Medulla oblongata (tissue), 1 donor: ENCODE data around the gene STUM.
"Not testable (repeated sequence)": the region's sequence is repeated elsewhere in the genome, so short reads cannot be mapped to it uniquely, and the experiment has no call there.

Source experiments
- DNase-seq: peaks from one replicate; pipeline ENCODE4 v3.0.0-alpha.2; 2015; ENCODE audit errors: extremely low spot score

The STUM gene

DNA sequence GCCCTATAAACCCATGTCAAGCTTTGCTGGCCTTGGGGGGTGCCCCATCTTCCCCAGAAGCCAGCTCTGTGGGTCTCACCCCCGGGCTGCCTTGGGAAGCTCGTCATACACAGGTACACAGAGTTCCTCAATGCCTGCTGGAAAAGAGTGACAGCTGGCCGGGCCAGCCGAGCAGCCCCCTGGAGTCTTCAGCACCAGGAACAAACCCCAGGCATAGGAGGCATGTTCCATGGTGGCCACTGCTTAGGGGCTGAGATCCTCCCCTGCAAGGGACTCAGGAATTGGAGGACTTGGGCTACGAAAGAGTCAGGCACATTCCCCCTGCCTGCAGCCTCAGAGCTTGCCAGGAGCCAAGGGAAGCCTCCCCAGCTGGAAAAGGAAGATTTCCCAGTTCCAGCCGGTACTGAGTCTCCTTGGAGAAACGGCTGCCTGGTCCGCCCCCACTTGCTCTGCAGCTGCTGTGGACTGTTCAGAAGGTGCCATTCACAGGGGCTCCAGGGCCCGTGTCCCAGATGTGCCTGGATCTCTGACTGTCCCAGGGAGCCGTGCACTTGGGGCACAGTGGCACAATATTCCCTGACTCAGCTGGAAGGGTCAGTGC, 89.5 kb downstream of the STUM start:
- no peak for DNase-seq

DNA sequence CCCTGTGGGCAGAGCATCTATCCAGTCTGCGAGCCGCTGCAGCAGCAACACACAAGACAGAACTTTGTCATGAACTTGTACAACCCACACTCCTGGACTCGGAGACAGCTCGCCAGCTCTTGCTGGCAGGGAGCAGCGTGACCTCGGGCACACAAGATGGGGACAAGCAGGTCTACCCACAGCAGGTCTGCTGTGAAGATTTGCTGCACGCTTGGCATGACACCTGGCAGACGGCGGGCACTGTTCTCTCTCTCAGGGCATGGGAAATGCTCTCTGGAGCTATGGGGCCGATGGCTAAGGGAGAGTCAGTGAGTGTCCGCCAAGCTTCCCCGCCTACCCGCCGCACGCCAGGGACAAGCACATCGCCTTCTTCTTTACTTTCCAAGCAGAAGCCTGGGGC, 90.0 kb downstream of the STUM start:
- no peak for DNase-seq

DNA sequence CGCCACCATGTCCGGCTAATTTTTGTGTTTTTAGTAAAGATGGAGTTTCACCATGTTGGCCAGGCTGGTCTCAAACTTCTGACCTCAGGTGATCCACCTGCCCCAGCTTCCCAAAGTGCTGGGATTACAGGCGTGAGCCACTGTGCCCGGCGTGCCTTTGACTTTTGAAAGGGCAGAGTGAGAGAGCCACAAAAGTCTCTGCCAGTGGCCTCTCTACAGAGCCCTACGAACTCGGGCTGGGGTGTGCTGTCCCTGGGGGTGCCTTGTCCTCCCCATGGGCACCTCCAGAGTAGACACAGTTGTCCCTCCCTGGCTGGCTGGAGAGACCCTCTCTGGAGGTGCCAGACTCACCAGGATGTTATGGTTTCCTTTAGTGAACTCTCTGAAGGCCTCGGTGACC, 90.6 kb downstream of the STUM start:
- DNase-seq: not testable (repeated sequence)

DNA sequence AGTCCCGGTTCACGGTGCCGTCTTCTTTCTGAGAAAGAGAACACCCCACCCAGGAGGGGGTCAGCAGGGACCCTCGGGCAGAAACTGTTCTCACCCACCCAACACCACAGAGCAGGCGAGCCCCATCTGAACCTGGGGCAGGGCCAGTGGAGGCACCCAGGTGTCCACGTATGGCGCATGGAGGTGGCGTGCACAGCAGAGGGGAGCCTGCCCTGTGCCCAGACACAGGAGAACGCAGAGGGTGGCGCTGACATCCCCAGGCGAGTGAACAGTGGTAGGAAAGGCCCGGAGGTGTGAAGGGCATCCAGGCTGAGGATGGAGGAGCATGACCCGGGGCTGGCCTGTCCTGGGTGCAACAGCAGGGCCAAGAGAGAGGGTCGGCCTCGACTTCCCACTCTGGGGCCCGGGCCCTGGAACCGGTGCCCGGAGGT, 91.1 kb downstream of the STUM start:
- no peak for DNase-seq

- peak; percentile 7 for DNase-seq
Observed at GRCh38 chr1:226640321-226641136, 92.0 kb downstream of the STUM start.

- DNase-seq: no peak
Observed at GRCh38 chr1:226641671-226642231, 93.2 kb downstream of the STUM start.

DNA sequence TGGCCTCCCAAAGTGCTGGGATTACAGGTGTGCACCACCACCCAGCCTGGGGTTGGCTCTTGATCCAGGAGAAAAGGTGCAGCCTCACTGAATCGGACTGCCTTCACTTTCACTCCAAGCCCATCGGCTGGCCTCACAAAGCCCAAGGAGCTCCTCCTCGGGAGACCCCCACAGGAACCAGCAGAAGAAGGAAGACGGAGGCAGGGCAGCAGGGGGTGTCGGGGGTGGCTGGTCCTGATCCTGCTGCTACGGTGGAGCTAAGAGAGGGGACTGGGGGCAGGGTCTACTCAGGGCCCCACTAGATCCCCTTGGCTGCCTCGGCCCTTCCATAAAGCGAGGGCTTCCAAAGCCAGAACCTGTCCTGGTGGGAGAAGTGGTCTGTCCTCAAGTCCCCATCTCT, 93.9 kb downstream of the STUM start:
- DNase-seq: no peak

GRCh38 chr1:226643177-226643576, 94.6 kb downstream of the STUM start:
- no peak for DNase-seq

DNA sequence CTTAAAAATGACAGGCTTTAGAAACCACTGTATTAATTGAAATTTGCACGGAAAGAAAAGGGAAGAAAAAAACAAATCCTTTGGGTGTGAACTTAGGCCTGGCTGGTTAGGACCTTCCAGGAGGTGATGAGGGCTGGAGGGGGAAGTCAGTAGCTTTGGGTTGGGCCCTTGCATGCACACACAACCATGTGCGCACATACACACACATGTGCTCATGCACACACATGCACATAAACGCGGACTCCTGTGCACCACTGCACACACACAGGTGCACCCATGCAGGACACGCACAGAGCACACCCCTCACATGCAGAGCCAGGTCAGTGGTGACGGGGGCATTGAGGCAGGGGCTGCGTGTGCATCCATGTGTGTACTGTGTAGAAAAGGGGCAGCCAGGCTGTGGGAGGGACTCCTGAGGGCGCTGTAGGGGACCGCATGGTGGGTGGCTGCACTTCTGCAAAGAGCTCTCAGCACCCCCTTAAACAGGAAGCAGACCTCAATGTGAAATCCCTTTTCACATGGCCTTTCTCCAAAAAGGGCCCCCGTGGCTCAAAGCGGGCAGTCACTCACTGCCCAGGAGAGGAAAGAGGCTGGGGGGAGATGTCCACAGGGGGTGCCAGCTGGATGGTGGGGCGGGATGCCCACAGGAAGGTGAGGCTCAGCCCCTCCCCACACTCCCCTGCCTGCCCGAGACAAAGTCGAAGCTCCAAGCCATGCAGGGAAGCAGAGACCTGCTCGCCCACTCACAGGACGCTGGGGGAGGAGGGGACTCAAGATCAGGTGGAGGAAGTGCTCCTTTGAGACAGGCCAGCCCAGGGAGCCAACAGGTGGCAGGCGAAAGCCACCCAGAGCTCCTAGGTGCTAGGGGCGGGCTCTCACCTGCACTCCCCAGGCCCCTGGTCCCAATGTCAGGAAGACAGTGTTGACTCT, 95.3 kb downstream of the STUM start:
- no peak for DNase-seq

DNA sequence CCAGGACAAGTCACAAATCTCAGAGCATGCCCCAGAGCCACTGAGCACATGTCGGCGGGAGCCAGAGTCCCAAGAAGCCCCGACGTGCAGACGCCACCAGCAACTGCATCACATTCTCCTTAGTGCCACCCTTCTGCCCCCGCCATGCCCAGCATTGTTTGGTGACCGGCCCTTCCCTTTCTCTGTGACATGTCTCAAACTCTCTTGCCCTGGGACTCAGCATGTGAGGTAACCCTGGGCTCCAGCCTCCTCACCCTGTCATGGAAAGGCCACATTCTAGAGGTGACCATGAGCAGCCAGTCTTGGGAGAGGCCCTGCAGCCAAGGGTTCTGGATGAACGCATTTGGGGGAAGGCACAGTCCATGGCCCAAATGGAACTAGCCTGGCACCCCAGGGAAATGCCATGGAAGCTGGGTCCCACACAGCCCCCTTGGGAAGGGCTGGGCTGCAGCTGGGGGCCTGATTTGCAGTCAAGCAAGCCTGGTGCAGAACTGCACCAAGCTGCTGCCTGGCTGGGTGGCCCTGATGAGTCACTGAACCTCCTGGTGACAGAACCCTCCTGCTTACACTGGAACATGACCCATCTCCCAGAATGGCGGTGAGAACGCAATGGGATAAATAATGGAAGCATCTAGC, 96.1 kb downstream of the STUM start:
- no peak for DNase-seq

DNA sequence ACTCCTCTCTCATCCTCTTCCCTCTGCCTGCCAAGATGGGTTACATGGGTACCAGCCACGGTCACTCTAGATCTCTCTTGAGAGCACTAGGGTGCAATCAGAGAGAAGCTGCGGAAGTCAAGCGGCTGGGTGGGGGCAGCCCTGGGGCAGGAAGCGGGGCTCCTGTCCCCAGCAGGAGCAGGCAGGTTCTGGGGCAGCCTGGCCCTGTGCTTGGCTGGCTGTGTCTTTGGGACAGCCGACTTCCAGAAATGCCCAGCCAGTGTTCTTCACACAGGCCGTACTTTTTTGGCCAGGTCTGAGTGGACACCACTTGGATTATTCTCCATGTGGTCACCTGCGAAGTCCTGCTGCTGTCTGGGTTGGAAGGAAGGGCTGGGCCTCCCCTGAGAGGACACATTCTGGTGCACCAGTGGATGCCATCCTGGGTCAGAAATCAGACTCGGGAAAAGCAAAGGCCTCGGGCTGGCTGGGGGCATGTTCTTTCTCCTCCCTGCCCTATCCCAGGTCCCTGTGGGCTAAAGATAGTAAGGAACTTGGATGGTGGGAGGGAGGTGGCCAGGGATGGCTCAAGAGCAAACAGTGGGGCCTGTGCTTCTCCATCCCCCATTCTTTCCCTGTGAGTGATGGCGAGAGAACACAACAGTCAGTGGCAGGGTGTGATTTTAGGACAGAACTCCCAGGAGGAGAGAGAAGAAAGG, 96.9 kb downstream of the STUM start:
- no peak for DNase-seq

DNA sequence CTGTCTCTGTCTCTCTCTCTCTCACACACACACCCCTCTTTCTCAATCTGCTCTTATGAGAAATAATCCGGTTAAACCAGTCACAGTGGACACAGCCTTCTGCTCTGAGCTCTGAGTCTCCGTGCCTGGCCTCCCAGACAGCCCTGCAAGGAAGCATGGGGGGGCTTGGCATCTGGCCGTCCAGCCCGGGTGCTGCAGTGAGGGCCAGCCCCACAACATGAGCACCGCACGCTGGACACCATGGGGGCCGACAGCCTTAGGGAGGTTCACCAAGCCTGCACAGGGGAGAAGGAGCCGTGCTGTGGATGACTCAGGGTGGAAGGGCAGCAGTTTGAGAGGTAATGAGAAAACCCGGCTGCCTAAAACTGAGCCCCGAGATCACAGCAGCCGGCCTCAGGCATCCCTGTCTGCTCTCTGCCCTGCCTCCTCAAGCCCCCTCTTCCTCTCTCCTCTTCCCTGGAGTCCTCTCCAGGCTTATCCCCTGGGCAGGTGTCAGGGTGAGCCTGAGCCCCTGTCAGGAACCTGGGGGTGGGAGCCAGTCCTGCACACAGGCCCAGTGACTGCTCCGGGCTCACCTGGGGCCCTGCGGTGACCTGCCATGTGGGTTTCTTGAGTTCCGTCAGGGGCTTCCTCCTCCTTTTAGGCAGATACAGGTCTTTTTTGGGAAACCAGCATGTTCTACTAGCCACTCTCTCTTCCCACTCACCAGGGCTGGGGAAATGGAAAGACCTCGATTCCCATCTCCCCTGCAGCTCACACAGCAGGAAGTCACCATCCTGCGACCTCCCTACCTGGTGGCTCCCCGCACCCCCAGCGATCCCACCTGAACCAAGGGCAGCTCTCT, 97.7 kb downstream of the STUM start:
- no peak for DNase-seq

DNA sequence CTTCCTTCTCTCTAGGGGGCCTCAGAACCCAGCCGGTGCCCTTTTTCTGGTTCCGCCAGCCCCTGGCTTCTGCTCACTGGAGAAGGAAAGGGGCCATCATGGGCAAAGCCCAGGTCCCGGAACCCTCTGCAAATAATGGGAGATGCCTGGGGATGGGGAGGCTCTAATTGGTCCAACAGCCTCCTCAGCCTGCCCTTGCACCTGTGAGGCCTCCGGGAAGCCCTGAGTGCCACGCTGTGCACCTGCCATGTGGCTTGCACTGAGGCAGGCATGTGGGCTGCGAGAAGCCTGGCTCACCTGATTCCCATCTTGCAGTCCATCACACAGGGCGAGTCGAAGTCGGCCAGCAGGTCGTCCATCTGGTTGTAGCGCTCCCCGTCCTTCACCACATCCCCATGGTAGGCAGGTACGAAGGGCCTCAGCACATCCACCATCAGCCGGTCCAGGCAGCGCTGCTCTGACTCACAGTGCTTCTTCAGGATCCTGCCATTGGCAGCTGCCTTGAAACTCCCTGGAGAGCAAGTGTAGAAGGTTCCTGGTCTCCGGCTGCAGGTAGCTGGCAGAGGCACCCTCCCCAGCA, 98.4 kb downstream of the STUM start:
- DNase-seq: no peak

- DNase-seq: no peak
Observed at GRCh38 chr1:226647719-226648118, 99.2 kb downstream of the STUM start.

- no peak for DNase-seq
Observed at GRCh38 chr1:226648421-226648820, 99.9 kb downstream of the STUM start.

DNA sequence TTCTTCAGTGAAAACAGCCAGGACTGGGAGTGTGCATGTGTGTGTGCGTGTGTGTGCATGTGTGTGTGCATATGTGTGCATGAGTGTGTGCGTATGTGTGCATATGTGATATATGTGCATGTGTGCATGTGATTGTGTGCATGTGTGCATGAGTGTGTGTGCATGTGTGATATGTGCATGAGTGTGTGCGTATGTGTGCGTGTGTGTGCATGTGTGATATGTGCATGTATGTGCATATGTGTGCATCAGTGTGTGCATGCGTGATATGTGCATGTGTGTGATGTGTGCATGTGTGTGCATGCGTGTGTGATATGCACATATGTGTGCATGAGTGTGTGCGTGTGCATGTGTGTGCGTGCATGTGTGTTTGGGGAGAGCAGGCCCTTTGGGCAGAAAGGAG, 100.7 kb downstream of the STUM start:
- no peak for DNase-seq

DNA sequence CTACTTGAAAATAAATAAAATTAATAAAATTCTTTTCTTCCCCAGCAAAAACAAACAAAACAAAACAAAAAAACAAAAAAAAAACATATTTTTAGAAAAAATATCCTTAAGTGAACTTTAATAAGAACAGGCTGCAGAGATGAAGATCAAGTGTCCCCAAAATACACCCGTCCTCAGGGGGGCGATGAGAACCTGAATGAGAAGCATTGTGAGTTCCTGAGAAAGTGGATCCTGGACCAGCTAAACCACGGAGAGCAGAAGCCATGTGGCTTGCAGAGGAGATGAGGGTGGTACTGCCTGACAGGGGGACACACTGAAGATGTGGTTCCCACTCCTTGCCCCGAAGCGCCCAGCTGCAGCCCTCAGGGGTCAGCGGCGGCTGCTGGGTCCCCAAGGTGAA, 101.2 kb downstream of the STUM start:
- no peak for DNase-seq

DNA sequence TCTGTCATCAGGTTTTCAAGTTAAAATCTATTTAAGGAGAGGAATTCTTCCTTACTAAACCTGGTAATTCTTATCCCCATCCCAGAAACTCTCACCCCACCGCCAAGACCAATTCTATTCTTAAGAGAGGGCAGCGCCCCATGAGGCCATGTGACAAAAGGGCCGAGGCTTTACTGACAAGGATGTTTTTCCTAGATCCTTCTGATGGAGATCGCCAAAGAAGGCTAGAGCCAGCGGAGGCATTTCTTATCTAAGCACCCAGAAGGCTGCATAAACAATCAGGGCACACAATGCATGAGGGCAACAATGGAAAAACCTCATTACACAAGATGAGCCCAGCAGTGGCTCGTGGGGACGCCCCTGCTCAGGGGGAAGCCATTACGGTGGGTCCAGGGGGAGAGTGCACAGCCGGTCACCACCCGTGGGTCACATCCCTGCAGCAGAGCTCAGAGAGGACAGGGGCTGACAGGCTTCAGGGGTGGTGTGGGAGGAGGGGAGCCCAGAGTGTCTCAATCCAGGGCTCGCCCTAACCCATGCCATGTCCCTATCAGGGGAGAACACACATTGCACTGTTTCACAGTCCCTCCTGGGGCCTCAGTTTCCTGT, 101.8 kb downstream of the STUM start:
- DNase-seq: no peak

GRCh38 chr1:226651041-226651731, 102.6 kb downstream of the STUM start:
- DNase-seq: no peak
